DOHH2 (cell line): ENCODE measurements around the gene HUWE1.
"Not testable (repeated sequence)": the region's sequence is repeated elsewhere in the genome, so short reads cannot be mapped to it uniquely, and the experiment has no call there.

Experiments
- CTCF ChIP-seq: fragments of 200-600 bp; sonication (generic); IDR thresholded peaks from one replicate; pipeline ENCODE4 v1.5.1; 2014; ENCODE audit warnings: antibody characterized with exemption, mild to moderate bottlenecking, low read depth, low read length; ENCODE audit not compliant: poor library complexity, severe bottlenecking
- EZH2phosphoT487 ChIP-seq: fragments of 200-600 bp; sonication (generic); IDR thresholded peaks from 2 replicates; pipeline ENCODE4 v1.6.1; 2017; ENCODE audit warnings: borderline replicate concordance, mild to moderate bottlenecking, antibody characterized with exemption, low read length, moderate library complexity, mixed read lengths

- not testable (repeated sequence) for TF ChIP-seq CTCF, EZH2phosphoT487
These were observed 182.5 kb downstream of the HUWE1 start for GRCh38 chrX:53504035-53504434.
